GM21367 (cell line): ENCODE data around the gene NOTCH1.

Experiments
- ATAC-seq: cut with Tn5 transposase; IDR thresholded peaks from one replicate; pipeline ENCODE4 v1.9.1; 2021; ENCODE audit not compliant: unreplicated experiment

Gene NOTCH1

GRCh38 chr9:136546697-136547501 lies 1.1 kb upstream of the NOTCH1 start:
- no peak for ATAC-seq

GRCh38 chr9:136545692-136545964 lies 220 bp downstream of the NOTCH1 start:
- ATAC-seq: no peak

GRCh38 chr9:136544964-136545691 lies 720 bp downstream of the NOTCH1 start:
- ATAC-seq: peak; percentile 15

GRCh38 chr9:136544548-136544963 lies 1.3 kb downstream of the NOTCH1 start:
- no peak for ATAC-seq

GRCh38 chr9:136543830-136544547 lies 1.9 kb downstream of the NOTCH1 start:
- no peak for ATAC-seq

- no peak for ATAC-seq
Measured at GRCh38 chr9:136543280-136543679, 2.6 kb downstream of the NOTCH1 start.

GRCh38 chr9:136542241-136543040 lies 3.4 kb downstream of the NOTCH1 start:
- ATAC-seq: no peak

- ATAC-seq: no peak
Measured at GRCh38 chr9:136541709-136542108, 4.1 kb downstream of the NOTCH1 start.

GRCh38 chr9:136541179-136541578 lies 4.7 kb downstream of the NOTCH1 start:
- no peak for ATAC-seq

- ATAC-seq: peak; percentile 39
Measured at GRCh38 chr9:136539427-136540421, 6.1 kb downstream of the NOTCH1 start.

GRCh38 chr9:136538599-136539426 lies 7.0 kb downstream of the NOTCH1 start:
- ATAC-seq: no peak

GRCh38 chr9:136537896-136538598 lies 7.8 kb downstream of the NOTCH1 start:
- ATAC-seq: no peak

GRCh38 chr9:136537411-136537810 lies 8.4 kb downstream of the NOTCH1 start:
- no peak for ATAC-seq

GRCh38 chr9:136536721-136537241 lies 9.1 kb downstream of the NOTCH1 start:
- ATAC-seq: no peak

GRCh38 chr9:136536051-136536720 lies 9.7 kb downstream of the NOTCH1 start:
- ATAC-seq: no peak

- ATAC-seq: no peak
Measured at GRCh38 chr9:136535070-136535469, 10.8 kb downstream of the NOTCH1 start.

GRCh38 chr9:136534366-136534765 lies 11.5 kb downstream of the NOTCH1 start:
- no peak for ATAC-seq

- ATAC-seq: no peak
Measured at GRCh38 chr9:136533775-136534157, 12.1 kb downstream of the NOTCH1 start.
